ENCODE measurements around the gene INPP5F. TPM values are rescaled to one million over a fixed set of nuclear protein-coding genes. Genes with fewer than 3 reads are reported as not detected.
A peak's percentile ranks its signal among the peaks of the same experiment; 100 is the strongest.

The INPP5F gene
- polyA plus RNA-seq, 1 of the 3 experiments (the other 2 are of a cell fraction), result 7.8 TPM

GRCh38 chr10:119750391-119751230, 24.8 kb downstream of the INPP5F start:
- no peaks in the 10 kb centered on the region for H3K9me2 ChIP-seq
- ChIA-PET POLR2A (interaction anchor here (0.6 to 0.7 kb wide), 2 partner anchors 122 to 143 kb away, joined by 3 to 7 read pairs; partner anchors contain the start of gene MCMBP), CTCF (interaction anchor here (0.5 to 8.2 kb wide), 61 partner anchors 11 to 1821 kb away, joined by 3 to 156 read pairs (median 5); partner anchors contain the start of genes INPP5F and MCMBP)
- H3K36me3 ChIP-seq (replicated peaks in 1 of 2; ENCODE audit: control insufficient read depth in 1 of 2, insufficient read depth in 2 of 2, low read length in 1 of 2), result no peaks in the 10 kb centered on the region
- no peaks in the 10 kb centered on the region for H3K27me3 ChIP-seq (ENCODE audit: insufficient read depth)
- H3F3A ChIP-seq (replicated peaks; ENCODE audit: insufficient read depth), result no peaks in the 10 kb centered on the region
- 37% methylated on average over 9 of the region's 9 CpGs for WGBS (ENCODE audit: low lambda C conversion rate)
- peak; percentile 75 for DNase-seq
- peak overlapping the region in 1 of 2 experiments; percentile 7; a peak in 1 of 4 replicates for H3K27ac ChIP-seq (ENCODE audit: low read depth in 2 of 2, low read length in 1 of 2)
- H3K9ac ChIP-seq, result no peak overlapping the region
- no peaks in the 10 kb centered on the region for H3K9me3 ChIP-seq
- peak overlapping the region in 1 of 2 experiments; percentile 34; a peak in 1 of 4 replicates for H3K4me3 ChIP-seq (ENCODE audit: low read depth in 2 of 2, low read length in 1 of 2)
- TF ChIP-seq CTCF (IDR thresholded peaks at IDR 0.05), result peak; percentile 93
- peak; percentile 98 for TF ChIP-seq RAD21 (IDR thresholded peaks at IDR 0.05; ENCODE audit: low read length)
- no peak for TF ChIP-seq FOXJ3 (CRISPR knock-in tag; IDR thresholded peaks at IDR 0.05)
- no peak for TF ChIP-seq ZBTB33 (IDR thresholded peaks at IDR 0.05; ENCODE audit: borderline replicate concordance, low read depth)
- TF ChIP-seq SMC3 (IDR thresholded peaks at IDR 0.05; ENCODE audit: low read depth, low read length), result peak; percentile 97
- H3K4me1 ChIP-seq (ENCODE audit: control insufficient read depth in 1 of 2, insufficient read depth in 2 of 2, low read depth in 1 of 2, low read length in 1 of 2), result peaks cover 0 to 7% of the 10 kb centered on the region in 2 experiments; a peak in 2 of 4 replicates
- H2AFZ ChIP-seq (ENCODE audit: low read depth), result no peak overlapping the region; the same call in 1 of the 2 replicates
- H3K4me2 ChIP-seq, result no peak overlapping the region
- peaks cover 28% of the 10 kb centered on the region for H3K79me2 ChIP-seq (ENCODE audit: insufficient read depth)
- no peaks in the 10 kb centered on the region for H4K20me1 ChIP-seq (ENCODE audit: insufficient read depth)

GRCh38 chr10:119753309-119753708, 27.5 kb downstream of the INPP5F start:
- DNase-seq, result no peak
- CTCF ChIA-PET, result interaction anchor here (0.8 to 8.2 kb wide), 7 partner anchors 11 to 145 kb away, joined by 3 to 156 read pairs (median 3); no protein-coding TSS in a partner anchor

More at GRCh38 chr10:119753309-119753708, 27.5 kb downstream of the INPP5F start:
- Histone ChIP-seq H4K20me1 (ENCODE audit: insufficient read depth) (no peaks in the 10 kb centered on the region), H3K4me3 (ENCODE audit: low read depth in 2 of 2, low read length in 1 of 2) (no peak overlapping the region), H3K9ac (no peak overlapping the region), H3K4me1 (ENCODE audit: control insufficient read depth in 1 of 2, insufficient read depth in 2 of 2, low read depth in 1 of 2, low read length in 1 of 2) (peaks cover 0 to 7% of the 10 kb centered on the region in 2 experiments; a peak in 2 of 4 replicates), H3F3A (replicated peaks; ENCODE audit: insufficient read depth) (no peaks in the 10 kb centered on the region), H3K36me3 (replicated peaks in 1 of 2; ENCODE audit: control insufficient read depth in 1 of 2, insufficient read depth in 2 of 2, low read length in 1 of 2) (no peaks in the 10 kb centered on the region), H3K4me2 (no peak overlapping the region), H3K79me2 (ENCODE audit: insufficient read depth) (peaks cover 25% of the 10 kb centered on the region; the same call in 1 of the 2 replicates), H3K27me3 (ENCODE audit: insufficient read depth) (no peaks in the 10 kb centered on the region), H3K9me3 (no peaks in the 10 kb centered on the region), H3K9me2 (no peaks in the 10 kb centered on the region), H3K27ac (ENCODE audit: low read depth in 2 of 2, low read length in 1 of 2) (no peak overlapping the region), H2AFZ (ENCODE audit: low read depth) (no peak overlapping the region)
- TF ChIP-seq RFX5 (IDR thresholded peaks at IDR 0.05; ENCODE audit: low read length) (no peak), ELF1 (IDR thresholded peaks at IDR 0.05) (no peak), IRF3 (IDR thresholded peaks at IDR 0.05; ENCODE audit: low read depth, low read length) (no peak), FOXJ3 (CRISPR knock-in tag; IDR thresholded peaks at IDR 0.05) (no peak), FOXM1 (IDR thresholded peaks at IDR 0.05; ENCODE audit: low read depth) (no peak), MXI1 (IDR thresholded peaks at IDR 0.05; ENCODE audit: low read depth, low read length) (no peak), CHD2 (IDR thresholded peaks at IDR 0.05; ENCODE audit: low read length, partially characterized antibody) (no peak), ZBTB33 (IDR thresholded peaks at IDR 0.05; ENCODE audit: borderline replicate concordance, low read depth) (no peak), EZH2phosphoT487 (IDR thresholded peaks at IDR 0.05; ENCODE audit: borderline replicate concordance, low read depth) (no peak), EP300 (IDR thresholded peaks at IDR 0.05; ENCODE audit: borderline replicate concordance in 1 of 2, low read depth in 1 of 2, low read length in 1 of 2) (no peak), RAD21 (IDR thresholded peaks at IDR 0.05; ENCODE audit: low read length) (no peak), USF1 (IDR thresholded peaks at IDR 0.05; ENCODE audit: borderline replicate concordance, low read depth) (no peak)
- POLR2A ChIA-PET, result no interaction called here
- 75% methylated on average over 2 of the region's 2 CpGs for WGBS (ENCODE audit: low lambda C conversion rate)

Data from SK-N-SH (cell line).